ENCODE data around the gene COX6B1.

GRCh38 chr19:35619290-35619923 is 28.7 kb upstream of the COX6B1 start:
- TF ChIP-seq, protein P1, sequence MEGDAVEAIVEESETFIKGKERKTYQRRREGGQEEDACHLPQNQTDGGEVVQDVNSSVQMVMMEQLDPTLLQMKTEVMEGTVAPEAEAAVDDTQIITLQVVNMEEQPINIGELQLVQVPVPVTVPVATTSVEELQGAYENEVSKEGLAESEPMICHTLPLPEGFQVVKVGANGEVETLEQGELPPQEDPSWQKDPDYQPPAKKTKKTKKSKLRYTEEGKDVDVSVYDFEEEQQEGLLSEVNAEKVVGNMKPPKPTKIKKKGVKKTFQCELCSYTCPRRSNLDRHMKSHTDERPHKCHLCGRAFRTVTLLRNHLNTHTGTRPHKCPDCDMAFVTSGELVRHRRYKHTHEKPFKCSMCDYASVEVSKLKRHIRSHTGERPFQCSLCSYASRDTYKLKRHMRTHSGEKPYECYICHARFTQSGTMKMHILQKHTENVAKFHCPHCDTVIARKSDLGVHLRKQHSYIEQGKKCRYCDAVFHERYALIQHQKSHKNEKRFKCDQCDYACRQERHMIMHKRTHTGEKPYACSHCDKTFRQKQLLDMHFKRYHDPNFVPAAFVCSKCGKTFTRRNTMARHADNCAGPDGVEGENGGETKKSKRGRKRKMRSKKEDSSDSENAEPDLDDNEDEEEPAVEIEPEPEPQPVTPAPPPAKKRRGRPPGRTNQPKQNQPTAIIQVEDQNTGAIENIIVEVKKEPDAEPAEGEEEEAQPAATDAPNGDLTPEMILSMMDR (conservative IDR thresholded peaks at IDR 0.05 in 1 of 2, IDR thresholded peaks at IDR 0.05 in 1 of 2; ENCODE audit: extremely low read depth in 1 of 2, insufficient read depth in 1 of 2, low read depth in 1 of 2, low read length in 2 of 2) = no peak
- no peak for TF ChIP-seq EZH2 (IDR thresholded peaks at IDR 0.05; ENCODE audit: borderline replicate concordance, low read length)
